HS-5 (cell line): ENCODE results near the gene HABP4.

Experiments
- DNase-seq: peaks from one replicate; pipeline ENCODE4 v3.0.0-alpha.2; 2012; ENCODE audit warnings: low read depth

The HABP4 gene

DNA sequence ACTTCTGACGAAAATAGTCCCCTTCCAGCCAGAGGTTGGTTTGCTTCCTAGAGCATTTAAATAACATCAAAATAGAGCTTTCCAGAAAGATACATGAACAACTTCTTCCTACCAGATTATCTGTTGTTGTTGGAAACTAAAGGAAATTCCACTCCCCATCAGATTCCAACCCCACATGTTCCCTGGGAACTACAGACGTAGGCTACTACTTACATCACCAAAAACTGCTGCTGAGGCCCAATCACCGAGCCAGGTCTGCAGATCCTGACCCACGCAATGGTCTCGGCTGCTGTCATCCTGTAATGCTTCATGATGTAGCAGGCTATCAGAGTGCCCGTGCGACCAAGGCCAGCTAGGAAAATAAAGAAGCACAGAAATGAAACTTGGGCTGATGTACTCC, 73.4 kb downstream of the HABP4 start:
- DNase-seq, result no peak

DNA sequence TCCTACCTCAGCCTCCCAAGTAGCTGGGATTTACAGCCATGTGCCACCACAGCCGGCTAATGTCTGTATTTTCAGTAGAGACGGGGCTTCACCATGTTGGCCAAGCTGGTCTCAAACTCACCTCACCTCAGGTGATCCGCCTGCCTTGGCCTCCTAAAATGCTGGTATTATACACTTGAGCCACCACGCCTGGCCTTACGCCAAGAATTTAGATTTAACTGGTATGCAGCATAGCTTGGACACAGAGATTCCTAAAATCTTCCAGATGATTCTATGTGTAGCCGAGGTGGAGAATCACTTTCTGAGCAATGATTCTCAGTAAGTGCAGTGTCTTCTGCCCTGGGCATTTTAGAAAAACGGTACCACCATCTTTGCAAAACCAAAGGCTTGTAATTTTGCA, 74.1 kb downstream of the HABP4 start:
- no peak for DNase-seq

DNA sequence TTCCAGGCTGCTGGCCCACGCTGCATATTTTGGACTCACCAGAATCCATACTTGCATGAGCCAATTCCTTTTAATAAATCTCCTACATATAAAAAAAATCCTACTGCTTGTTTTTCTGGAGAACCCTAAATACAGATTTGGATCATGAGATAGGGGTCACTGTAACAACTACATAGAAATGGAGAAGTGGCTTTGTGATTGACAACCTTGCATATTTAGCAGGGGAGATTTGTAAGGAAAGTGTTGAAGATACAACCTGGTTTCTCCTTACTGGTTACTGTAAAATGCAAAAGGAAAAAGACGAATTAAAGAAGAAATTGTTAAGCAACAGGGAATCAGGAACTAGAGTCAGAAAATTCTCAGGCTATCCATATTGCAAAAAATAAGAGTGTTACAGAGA, 74.8 kb downstream of the HABP4 start:
- DNase-seq, result no peak

DNA sequence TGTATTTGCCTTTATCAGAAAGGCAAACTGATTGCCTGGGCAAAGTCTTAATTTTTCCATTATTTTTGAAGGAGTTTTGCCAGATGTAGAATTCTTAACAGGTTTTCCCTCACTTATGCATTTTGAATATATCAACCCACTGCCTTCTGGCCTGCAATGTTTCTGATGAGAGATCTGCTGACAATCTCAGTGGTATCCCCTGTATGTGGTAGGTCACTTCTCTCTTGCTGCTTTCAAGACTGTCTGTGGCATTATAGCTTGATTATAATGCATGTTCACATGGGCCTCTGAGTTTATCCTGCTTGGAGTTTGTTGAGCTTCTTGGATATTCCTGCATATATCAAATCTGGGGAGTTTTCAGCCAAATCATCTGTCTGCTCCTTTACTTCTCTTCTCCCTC, 82.2 kb downstream of the HABP4 start:
- DNase-seq, result no peak

DNA sequence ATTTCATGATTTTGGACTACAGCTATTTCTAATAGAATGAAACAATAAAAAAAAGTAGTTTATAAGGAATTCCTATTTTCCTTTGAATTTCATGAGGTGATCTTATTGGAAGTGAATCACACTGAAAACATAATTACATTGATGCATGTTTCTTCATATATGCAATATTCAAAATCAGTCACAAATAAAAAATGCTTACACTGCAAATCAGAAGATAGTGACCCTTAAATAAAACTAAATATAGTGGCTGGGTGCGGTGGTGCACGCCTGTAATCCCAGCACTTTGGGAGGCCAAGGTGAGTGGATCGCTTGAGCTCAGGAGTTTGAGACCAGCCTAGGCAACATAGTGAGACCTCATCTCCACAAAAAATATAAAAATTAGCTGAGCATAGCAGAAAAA, 90.1 kb downstream of the HABP4 start:
- no peak for DNase-seq
